Thyroid gland (tissue), 4 donors: ENCODE results near the gene LAMP2.

Experiments
- POLR2A ChIP-seq, 2 donors: fragments of 450-650 bp; IDR thresholded peaks; one replicate each; pipeline ENCODE4 v1.6.1; 2017; ENCODE audit warnings: antibody characterized with exemption in 2 of 2, mild to moderate bottlenecking in 2 of 2, moderate library complexity in 1 of 2
- TF ChIP-seq, protein P1 (sequence below), 6 experiments: fragments of 200-600 bp in 3 of 6; fragments of 450-650 bp in 3 of 6; sonication (generic) in 3 of 6; IDR thresholded peaks; one replicate each; pipeline ENCODE4 v1.5.1; 2016 to 2019; ENCODE audit warnings: antibody characterized with exemption in 6 of 6, mild to moderate bottlenecking in 2 of 6, inconsistent platforms in 1 of 6, moderate library complexity in 1 of 6

DNA sequence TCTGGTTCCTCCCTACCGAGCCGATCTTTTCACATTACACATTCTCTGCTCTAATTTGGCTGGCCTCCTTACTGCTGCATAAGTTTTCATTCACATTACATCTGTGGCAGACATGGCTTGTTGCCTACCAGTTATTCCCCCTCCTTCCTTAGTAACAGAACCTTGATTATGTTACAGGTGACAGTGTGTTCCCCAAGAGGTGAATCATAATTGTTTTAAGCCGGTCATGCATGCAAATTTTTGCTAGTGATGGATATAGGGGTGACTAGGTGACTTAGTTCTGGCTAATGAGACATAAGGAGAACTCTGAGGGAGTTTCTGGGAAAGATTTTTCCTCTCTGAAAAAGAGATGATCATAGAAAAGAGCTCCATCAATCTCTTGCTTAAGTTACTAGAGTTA lies 8.4 kb upstream of the LAMP2 start:
- no peak for TF ChIP-seq POLR2A (IDR thresholded peaks at IDR 0.05)
- TF ChIP-seq, protein P1, sequence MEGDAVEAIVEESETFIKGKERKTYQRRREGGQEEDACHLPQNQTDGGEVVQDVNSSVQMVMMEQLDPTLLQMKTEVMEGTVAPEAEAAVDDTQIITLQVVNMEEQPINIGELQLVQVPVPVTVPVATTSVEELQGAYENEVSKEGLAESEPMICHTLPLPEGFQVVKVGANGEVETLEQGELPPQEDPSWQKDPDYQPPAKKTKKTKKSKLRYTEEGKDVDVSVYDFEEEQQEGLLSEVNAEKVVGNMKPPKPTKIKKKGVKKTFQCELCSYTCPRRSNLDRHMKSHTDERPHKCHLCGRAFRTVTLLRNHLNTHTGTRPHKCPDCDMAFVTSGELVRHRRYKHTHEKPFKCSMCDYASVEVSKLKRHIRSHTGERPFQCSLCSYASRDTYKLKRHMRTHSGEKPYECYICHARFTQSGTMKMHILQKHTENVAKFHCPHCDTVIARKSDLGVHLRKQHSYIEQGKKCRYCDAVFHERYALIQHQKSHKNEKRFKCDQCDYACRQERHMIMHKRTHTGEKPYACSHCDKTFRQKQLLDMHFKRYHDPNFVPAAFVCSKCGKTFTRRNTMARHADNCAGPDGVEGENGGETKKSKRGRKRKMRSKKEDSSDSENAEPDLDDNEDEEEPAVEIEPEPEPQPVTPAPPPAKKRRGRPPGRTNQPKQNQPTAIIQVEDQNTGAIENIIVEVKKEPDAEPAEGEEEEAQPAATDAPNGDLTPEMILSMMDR (IDR thresholded peaks at IDR 0.05): no peak
